ENCODE data around the gene SLC4A11.

SLC4A11 gene

GRCh38 chr20:3239026-3239866 lies at the start of gene SLC4A11:
SLC4A11 (minus strand) TSS chr20:3239190; CDS start chr20:3239137, 53 bp downstream.
- peak; percentile 26 to 56 for DNase-seq

DNA sequence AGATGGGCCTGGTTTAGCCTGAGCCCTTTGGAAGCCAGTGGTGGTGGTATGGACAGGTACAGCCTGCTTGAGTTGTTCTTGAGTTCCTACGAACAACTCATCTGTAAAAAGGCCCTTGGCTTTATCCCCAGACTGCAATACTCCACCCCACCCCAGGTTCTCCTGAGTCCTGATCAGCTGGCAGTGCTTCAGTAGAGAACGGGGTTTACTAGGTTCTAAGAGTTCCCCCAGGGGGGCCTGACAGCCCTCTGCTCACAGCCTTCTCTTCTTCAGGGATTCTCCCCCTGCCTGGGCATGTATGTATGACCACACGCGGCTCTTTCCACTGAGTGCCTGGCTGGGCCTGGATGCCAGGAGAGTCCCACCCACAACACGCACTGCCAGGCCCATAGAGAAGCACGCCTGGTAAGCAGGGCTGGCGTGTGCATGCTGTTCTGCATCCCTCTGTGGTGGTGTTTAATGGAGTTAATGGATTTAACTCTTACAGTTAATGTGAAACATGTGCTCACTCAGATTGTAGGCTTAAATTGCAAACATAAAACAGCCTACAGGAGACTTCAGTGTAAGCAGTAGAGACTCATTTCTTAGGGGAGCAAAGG lies 44.3 kb upstream of the SLC4A11 start:
- DNase-seq: no peak

- DNase-seq: no peak
These were observed 43.6 kb upstream of the SLC4A11 start for GRCh38 chr20:3282271-3283221.

GRCh38 chr20:3281437-3281836 lies 42.4 kb upstream of the SLC4A11 start:
- no peak for DNase-seq

- DNase-seq: no peak
These were observed 40.8 kb upstream of the SLC4A11 start for GRCh38 chr20:3279761-3280160.

DNA sequence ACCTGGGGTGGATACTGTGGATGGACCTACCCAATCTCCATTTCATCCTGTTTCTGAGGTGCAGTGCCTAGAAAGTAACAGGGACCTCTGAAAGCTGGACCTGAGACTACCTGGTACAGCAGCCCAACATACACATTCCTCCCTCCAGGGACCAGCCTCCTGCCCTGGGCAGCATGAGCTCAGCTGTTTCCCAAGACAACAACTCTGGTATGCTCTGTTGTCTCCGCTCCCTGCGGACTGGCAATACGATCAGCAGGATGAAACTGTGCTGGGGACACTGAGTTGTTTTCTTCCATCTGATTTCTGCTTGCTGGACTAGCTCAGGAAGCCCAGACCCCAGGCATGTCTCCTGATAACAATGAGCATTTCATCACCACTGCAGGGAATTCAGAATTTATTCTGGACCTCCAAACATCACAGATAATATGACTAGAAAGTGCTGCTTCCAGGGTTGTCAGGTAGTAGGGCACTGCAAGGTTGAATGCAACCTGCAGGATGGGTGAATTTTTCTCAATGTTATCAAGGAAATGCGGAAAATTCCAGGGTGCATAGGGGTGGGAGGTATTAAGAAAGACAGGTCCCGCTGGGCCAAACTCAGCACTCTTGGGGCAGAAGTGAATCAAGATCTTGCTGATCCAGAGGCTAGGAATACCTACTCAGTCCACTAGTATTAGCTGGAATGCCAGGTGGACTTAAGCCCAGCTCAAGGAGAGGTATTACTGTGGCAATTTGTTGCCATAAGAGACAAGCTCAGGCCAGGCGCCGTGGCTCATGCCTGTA lies 38.9 kb upstream of the SLC4A11 start:
- no peak for DNase-seq

DNA sequence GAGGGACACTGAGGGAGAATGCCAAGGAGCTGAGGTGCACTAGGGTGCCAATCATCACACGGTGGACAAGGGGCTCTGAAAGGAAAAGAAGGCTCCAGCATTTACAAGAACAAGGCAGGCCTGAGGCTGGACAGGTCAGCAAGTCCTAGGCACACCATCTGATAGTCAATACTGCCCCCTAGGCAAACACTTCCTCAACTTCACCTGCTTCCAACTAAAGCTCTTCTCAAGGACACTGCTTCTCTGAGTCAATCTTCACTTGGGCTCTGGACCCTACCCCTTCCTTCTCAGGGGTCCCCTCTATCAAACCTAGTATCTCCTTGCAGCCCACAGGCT lies 37.7 kb upstream of the SLC4A11 start:
- peak in 1 of 2 experiments; percentile 33 for DNase-seq

GRCh38 chr20:3275966-3276679 lies 37.1 kb upstream of the SLC4A11 start:
- DNase-seq: no peak

DNA sequence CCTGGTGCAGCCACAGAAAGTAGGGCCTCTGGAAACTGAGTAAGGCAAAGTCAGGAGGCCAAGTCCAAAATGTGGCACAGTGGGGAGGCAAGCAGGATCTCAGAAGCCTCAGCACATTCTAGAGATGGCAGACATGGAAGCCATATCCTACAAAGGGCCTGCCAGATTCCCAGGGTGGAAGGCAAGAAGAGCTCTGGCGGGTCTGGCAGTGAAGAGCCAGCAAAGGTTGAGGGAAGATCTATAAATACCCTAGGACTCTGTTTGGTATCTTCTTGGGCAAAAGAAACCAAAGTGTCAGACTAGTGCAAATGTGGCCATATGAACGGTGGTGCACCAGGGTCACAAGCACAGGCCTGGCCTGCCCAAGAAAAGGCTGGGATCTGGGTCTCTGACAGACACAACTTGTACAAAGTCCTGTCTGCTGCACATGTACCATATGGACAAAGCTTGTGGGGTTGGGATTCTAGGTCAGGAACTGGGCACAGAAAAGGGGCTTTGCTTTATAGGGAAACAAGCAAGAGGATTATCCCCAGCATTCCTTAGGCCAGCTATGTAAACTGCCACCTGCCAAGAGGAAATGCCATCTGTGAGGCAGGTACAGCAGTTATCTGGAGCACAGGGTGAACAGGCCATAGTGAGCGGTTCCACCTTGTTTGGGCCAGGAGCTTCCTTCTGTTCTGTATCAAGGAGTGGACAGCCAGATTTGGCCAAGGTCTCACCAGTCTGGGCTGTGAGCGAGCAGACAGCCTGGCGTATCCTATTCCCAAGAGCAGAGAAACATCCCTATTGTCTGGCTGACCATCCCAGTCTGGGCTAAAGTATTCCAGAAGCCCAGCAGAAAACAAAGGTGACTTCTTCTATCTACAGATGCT lies 36.3 kb upstream of the SLC4A11 start:
- DNase-seq: no peak

GRCh38 chr20:3273371-3273770 lies 34.4 kb upstream of the SLC4A11 start:
- no peak for DNase-seq

DNA sequence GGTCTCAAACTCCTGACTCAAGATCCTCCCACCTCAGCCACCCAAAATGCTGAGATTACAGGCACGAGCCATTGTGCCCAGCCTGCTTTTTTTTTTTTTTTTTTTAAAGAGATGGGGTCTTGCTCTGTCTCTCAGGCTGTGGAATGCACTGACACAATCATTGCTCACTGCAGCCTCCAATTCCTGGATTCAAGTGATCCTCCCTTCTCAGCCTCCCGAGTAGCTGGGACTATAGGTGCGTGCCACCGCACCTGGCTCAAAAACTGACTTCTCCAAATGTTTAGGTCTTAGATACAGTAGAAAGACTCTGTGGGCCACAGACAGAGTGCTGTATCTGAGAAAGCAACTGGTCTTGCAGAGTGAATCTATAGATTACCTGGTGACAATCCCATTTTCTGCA lies 31.1 kb upstream of the SLC4A11 start:
- no peak for DNase-seq

- no peak for DNase-seq
These were observed 23.6 kb upstream of the SLC4A11 start for GRCh38 chr20:3262566-3262965.

- DNase-seq: no peak
These were observed 19.4 kb upstream of the SLC4A11 start for GRCh38 chr20:3258429-3258828.

DNA sequence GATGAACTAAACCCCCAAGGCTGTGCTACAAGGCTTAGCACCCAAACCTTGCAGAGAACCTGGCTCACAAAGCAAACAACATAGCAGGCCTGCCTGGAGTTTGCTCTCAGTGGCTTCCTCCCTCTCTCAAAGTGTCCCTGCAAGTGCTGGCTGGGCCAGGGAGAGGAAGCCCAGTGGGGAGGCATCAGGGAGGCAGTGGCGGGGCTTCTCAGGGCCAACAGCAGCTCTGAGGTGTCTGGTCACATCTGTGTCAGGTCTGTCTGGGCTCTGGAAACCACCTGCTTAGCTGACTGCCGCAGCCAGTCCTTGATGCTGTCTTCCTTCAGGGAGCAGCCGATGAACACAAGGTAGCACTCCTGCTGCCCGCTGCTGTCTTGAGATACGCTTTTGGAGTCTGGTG lies 16.7 kb upstream of the SLC4A11 start:
- no peak for DNase-seq

DNA sequence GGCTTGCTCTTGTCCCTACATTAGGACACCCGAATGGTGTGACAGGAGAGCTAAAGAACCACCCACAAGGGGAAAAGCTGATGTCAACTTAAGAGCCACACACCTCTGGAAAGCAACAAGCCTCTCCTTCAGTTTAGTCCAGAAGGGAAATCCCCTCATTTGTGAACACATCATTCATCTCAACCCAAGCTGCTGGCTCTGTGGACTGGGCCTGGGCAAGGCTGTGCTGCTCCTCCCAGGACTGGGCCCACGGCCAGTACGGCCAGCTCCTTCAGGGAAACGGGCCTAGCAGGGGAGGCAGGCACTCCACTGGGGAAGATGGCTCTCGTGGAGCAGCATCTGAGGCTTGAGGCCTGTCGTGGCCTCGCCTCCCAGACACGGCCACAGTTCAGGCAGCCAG lies 12.8 kb upstream of the SLC4A11 start:
- DNase-seq: no peak

- DNase-seq: peak in 1 of 2 experiments; percentile 9
These were observed 11.1 kb upstream of the SLC4A11 start for GRCh38 chr20:3250091-3250504.

GRCh38 chr20:3248993-3249347 lies 10.0 kb upstream of the SLC4A11 start:
- DNase-seq: no peak

DNA sequence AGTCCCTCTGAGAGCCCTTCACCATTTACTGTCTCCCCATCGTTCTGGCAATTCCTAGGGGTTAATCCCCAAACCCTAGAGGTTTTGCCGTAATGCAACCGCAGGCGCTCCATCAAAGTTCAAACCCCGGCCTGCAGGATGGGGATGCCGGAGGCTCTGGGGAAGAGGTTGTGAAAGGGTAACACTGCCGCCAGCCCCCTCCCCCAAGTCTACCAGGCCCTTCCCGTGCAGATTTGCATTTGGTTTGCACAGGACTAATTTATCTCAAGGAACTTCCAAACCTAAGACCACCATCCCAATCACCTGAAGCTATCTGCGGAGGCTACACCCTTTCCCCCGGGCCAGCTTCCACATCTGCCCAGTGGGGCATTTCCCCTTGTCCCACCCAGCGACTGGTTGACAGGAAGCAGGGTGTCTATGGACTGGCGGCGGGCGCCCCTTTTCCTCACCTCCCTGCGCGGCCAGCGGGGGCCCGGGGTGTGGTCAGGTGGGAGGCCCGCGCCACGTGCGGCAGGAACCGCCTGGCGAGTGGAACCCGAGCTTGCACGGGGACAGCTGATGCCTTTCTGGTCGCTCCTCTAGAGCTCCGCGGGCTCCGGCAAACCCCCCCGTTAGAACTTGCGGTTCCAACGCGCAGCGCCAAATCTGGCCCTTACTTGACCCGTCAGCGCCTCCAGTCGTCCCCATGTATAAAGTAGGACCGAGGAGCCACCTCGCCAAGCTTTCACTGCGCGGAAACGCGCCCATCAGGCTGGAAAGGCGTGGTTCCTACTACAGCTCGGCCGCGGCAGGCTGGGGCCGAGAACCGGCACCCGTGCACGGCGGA lies 9.4 kb upstream of the SLC4A11 start:
- no peak for DNase-seq

DNA sequence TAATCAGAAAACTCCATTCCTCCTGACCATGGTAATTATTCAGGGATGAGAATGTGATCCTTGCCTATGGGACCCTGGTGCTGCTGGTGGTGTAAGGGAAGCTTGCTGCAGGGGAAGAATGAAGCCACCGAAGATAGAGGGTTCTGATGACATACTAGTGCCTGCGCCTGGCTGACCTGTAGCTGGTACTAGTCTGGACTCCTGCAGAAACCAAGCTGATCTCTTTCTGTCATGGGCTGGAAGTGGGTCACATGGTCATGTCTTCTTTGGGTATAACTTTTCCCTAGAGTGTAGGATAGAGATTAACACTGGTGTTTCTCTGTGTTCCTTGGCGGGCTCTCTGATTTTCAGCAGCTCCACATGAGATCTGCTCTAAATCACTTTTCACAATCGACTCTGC lies 8.6 kb upstream of the SLC4A11 start:
- DNase-seq: no peak

DNA sequence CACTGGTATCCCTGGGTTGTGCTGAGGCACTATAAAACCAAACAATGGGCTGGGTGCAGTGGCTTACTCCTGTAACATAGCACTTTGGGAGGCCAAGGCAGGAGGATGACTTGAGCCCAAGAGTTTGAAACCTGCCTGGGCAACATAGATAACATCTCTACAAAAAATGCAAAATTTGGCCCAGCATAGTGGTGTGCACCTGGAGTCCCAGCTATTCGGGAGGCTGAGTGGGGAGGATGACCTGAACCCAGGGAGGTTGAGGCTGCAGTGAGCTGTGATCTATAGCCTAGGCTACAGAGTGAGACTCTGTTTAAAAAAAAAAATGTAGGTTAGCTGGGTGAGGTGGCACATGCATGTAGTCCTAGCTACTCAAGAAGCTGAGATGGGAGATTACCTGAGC lies 7.7 kb upstream of the SLC4A11 start:
- no peak for DNase-seq
